ENCODE measurements around the gene CALML5.
"Not testable (repeated sequence)": the region's sequence is repeated elsewhere in the genome, so short reads cannot be mapped to it uniquely, and the experiment has no call there.

Gene CALML5

GRCh38 chr10:5479481-5480161 is 19.7 kb downstream of the CALML5 start:
- no peak for DNase-seq

GRCh38 chr10:5478694-5479305 is 20.6 kb downstream of the CALML5 start:
- DNase-seq = no peak

- no peak for DNase-seq
Measured at GRCh38 chr10:5477948-5478693, 21.2 kb downstream of the CALML5 start.

GRCh38 chr10:5476918-5477525 is 22.3 kb downstream of the CALML5 start:
- no peak for DNase-seq

GRCh38 chr10:5475974-5476807 is 23.2 kb downstream of the CALML5 start:
- not testable (repeated sequence) for DNase-seq

- DNase-seq = not testable (repeated sequence)
Measured at GRCh38 chr10:5475088-5475487, 24.3 kb downstream of the CALML5 start.

- not testable (repeated sequence) for DNase-seq
Measured at GRCh38 chr10:5474642-5475041, 24.7 kb downstream of the CALML5 start.

GRCh38 chr10:5470062-5470751 is 29.2 kb downstream of the CALML5 start:
- no peak for DNase-seq

GRCh38 chr10:5469353-5470061 is 29.9 kb downstream of the CALML5 start:
- no peak for DNase-seq

- no peak for DNase-seq
Measured at GRCh38 chr10:5468262-5469106, 30.9 kb downstream of the CALML5 start.

- DNase-seq = no peak
Measured at GRCh38 chr10:5467634-5468255, 31.6 kb downstream of the CALML5 start.

- DNase-seq = no peak
Measured at GRCh38 chr10:5467207-5467535, 32.2 kb downstream of the CALML5 start.

- DNase-seq = no peak
Measured at GRCh38 chr10:5466451-5467206, 32.7 kb downstream of the CALML5 start.

- DNase-seq = no peak
Measured at GRCh38 chr10:5465976-5466450, 33.4 kb downstream of the CALML5 start.

GRCh38 chr10:5464546-5464945 is 34.8 kb downstream of the CALML5 start:
- DNase-seq = no peak

- DNase-seq = no peak
Measured at GRCh38 chr10:5462841-5463293, 36.5 kb downstream of the CALML5 start.

GRCh38 chr10:5461914-5462840 is 37.2 kb downstream of the CALML5 start:
- no peak for DNase-seq

- no peak for DNase-seq
Measured at GRCh38 chr10:5461203-5461588, 38.2 kb downstream of the CALML5 start.

All from activated CD4-positive, alpha-beta T cell treated with anti-CD3 and anti-CD28 coated beads for 48 hours (primary cell).